ENCODE data around the gene GPR141. TPM values are rescaled to one million over a fixed set of nuclear protein-coding genes. Genes with fewer than 3 reads are reported as not detected.

GPR141 gene
- total RNA-seq, 2 donors from 2014 or later = not detected

GRCh38 chr7:37709631-37710509, 26.3 kb downstream of the GPR141 start:
- DNase-seq (ENCODE audit: low spot score in 2 of 2) (no peak), ATAC-seq (peak in 1 of 2 donors; percentile 95)
- no peaks in the 10 kb centered on the region for H3K9me3 Mint-ChIP-seq
- H3K36me3 Mint-ChIP-seq = no peaks in the 10 kb centered on the region
- H3K27ac Mint-ChIP-seq = no peak overlapping the region

- DNase-seq (ENCODE audit: low spot score in 2 of 2) (no peak), ATAC-seq (no peak)
- Mint-ChIP-seq H3K9me3 (no peaks in the 10 kb centered on the region), H3K27ac (no peak overlapping the region), H3K36me3 (no peaks in the 10 kb centered on the region)
Measured at GRCh38 chr7:37713613-37714012, 30.0 kb downstream of the GPR141 start.

- no peak for ATAC-seq
- Mint-ChIP-seq H3K27ac (no peak overlapping the region), H3K9me3 (no peaks in the 10 kb centered on the region), H3K36me3 (no peaks in the 10 kb centered on the region)
- DNase-seq (ENCODE audit: low spot score in 2 of 2) = no peak
Measured at GRCh38 chr7:37714606-37715005, 31.0 kb downstream of the GPR141 start.

- Mint-ChIP-seq H3K9me3 (no peaks in the 10 kb centered on the region), H3K36me3 (no peaks in the 10 kb centered on the region), H3K27ac (no peak overlapping the region)
- no peak for DNase-seq (ENCODE audit: low spot score in 2 of 2)
- ATAC-seq = no peak
Measured at GRCh38 chr7:37718585-37718984, 35.0 kb downstream of the GPR141 start.

GRCh38 chr7:37719077-37719476, 35.5 kb downstream of the GPR141 start:
- no peak overlapping the region for H3K27ac Mint-ChIP-seq
- DNase-seq (ENCODE audit: low spot score in 2 of 2) (no peak), ATAC-seq (peak; percentile 45 to 71)
- H3K36me3 Mint-ChIP-seq = no peaks in the 10 kb centered on the region
- no peaks in the 10 kb centered on the region for H3K9me3 Mint-ChIP-seq

- H3K9me3 Mint-ChIP-seq = no peaks in the 10 kb centered on the region
- ATAC-seq (no peak), DNase-seq (ENCODE audit: low spot score in 2 of 2) (no peak)
- no peaks in the 10 kb centered on the region for H3K36me3 Mint-ChIP-seq
- no peak overlapping the region for H3K27ac Mint-ChIP-seq
Measured at GRCh38 chr7:37724732-37725131, 41.2 kb downstream of the GPR141 start.

- Mint-ChIP-seq H3K9me3 (no peaks in the 10 kb centered on the region), H3K27ac (no peak overlapping the region), H3K36me3 (no peaks in the 10 kb centered on the region)
- ATAC-seq = no peak
- no peak for DNase-seq (ENCODE audit: low spot score in 2 of 2)
Measured at GRCh38 chr7:37726016-37726415, 42.5 kb downstream of the GPR141 start.

GRCh38 chr7:37728747-37729146, 45.2 kb downstream of the GPR141 start:
- no peak overlapping the region for H3K27ac Mint-ChIP-seq
- no peaks in the 10 kb centered on the region for H3K9me3 Mint-ChIP-seq
- DNase-seq (ENCODE audit: low spot score in 2 of 2) = no peak
- H3K36me3 Mint-ChIP-seq = no peaks in the 10 kb centered on the region
- ATAC-seq = no peak

- no peak overlapping the region for H3K27ac Mint-ChIP-seq
- no peaks in the 10 kb centered on the region for H3K36me3 Mint-ChIP-seq
- no peak for DNase-seq (ENCODE audit: low spot score in 2 of 2)
- ATAC-seq = no peak
- H3K9me3 Mint-ChIP-seq = no peaks in the 10 kb centered on the region
Measured at GRCh38 chr7:37729181-37729580, 45.6 kb downstream of the GPR141 start.

- DNase-seq (ENCODE audit: low spot score in 2 of 2) (no peak), ATAC-seq (no peak)
- no peak overlapping the region for H3K27ac Mint-ChIP-seq
- H3K9me3 Mint-ChIP-seq = no peaks in the 10 kb centered on the region
- H3K36me3 Mint-ChIP-seq = no peaks in the 10 kb centered on the region
Measured at GRCh38 chr7:37730501-37730900, 46.9 kb downstream of the GPR141 start.

- Mint-ChIP-seq H3K9me3 (no peaks in the 10 kb centered on the region), H3K36me3 (no peaks in the 10 kb centered on the region), H3K27ac (no peak overlapping the region)
- ATAC-seq (peak in 1 of 2 donors; percentile 64), DNase-seq (ENCODE audit: low spot score in 2 of 2) (peak in 1 of 2 donors; percentile 20)
Measured at GRCh38 chr7:37732253-37732652, 48.7 kb downstream of the GPR141 start.

- DNase-seq (ENCODE audit: low spot score in 2 of 2) = no peak
- Mint-ChIP-seq H3K36me3 (no peaks in the 10 kb centered on the region), H3K9me3 (no peaks in the 10 kb centered on the region), H3K27ac (no peak overlapping the region)
- no peak for ATAC-seq
Measured at GRCh38 chr7:37732888-37733287, 49.3 kb downstream of the GPR141 start.

GRCh38 chr7:37735196-37735595, 51.6 kb downstream of the GPR141 start:
- DNase-seq (ENCODE audit: low spot score in 2 of 2) (no peak), ATAC-seq (no peak)
- H3K36me3 Mint-ChIP-seq = no peaks in the 10 kb centered on the region
- no peaks in the 10 kb centered on the region for H3K9me3 Mint-ChIP-seq
- H3K27ac Mint-ChIP-seq = no peak overlapping the region

GRCh38 chr7:37738321-37738720, 54.8 kb downstream of the GPR141 start:
- DNase-seq (ENCODE audit: low spot score in 2 of 2) = no peak
- no peak overlapping the region for H3K27ac Mint-ChIP-seq

GRCh38 chr7:37740398-37740797, 56.8 kb downstream of the GPR141 start:
- DNase-seq (ENCODE audit: low spot score in 2 of 2) = no peak
- no peaks in the 10 kb centered on the region for H3K9me3 Mint-ChIP-seq
- no peak overlapping the region for H3K27ac Mint-ChIP-seq
- ATAC-seq = no peak
- no peaks in the 10 kb centered on the region for H3K36me3 Mint-ChIP-seq

More at GRCh38 chr7:37738321-37738720, 54.8 kb downstream of the GPR141 start:
- no peak for ATAC-seq
- H3K9me3 Mint-ChIP-seq = no peaks in the 10 kb centered on the region
- H3K36me3 Mint-ChIP-seq = no peaks in the 10 kb centered on the region

- no peak for DNase-seq (ENCODE audit: low spot score in 2 of 2)
- Mint-ChIP-seq H3K36me3 (no peaks in the 10 kb centered on the region), H3K27ac (no peak overlapping the region), H3K9me3 (no peaks in the 10 kb centered on the region)
- no peak for ATAC-seq
Measured at GRCh38 chr7:37741776-37742175, 58.2 kb downstream of the GPR141 start.

GRCh38 chr7:37751096-37751495, 67.5 kb downstream of the GPR141 start:
- H3K27ac Mint-ChIP-seq = no peak overlapping the region
- H3K36me3 Mint-ChIP-seq = no peaks in the 10 kb centered on the region
- no peak for ATAC-seq
- no peak for DNase-seq (ENCODE audit: low spot score in 2 of 2)
- H3K9me3 Mint-ChIP-seq = no peaks in the 10 kb centered on the region

- H3K27ac Mint-ChIP-seq = no peak overlapping the region
- no peaks in the 10 kb centered on the region for H3K36me3 Mint-ChIP-seq
- DNase-seq (ENCODE audit: low spot score in 2 of 2) (no peak), ATAC-seq (no peak)
- H3K9me3 Mint-ChIP-seq = no peaks in the 10 kb centered on the region
Measured at GRCh38 chr7:37753398-37754050, 70.0 kb downstream of the GPR141 start.

Measured in activated naive CD4-positive, alpha-beta T cell treated with anti-CD3 and anti-CD28 coated beads, Interleukin-2, amount 50 U/mL, for 72 hours (primary cell).